Left colon (tissue), 2 donors: ENCODE measurements around the gene RNF126. TPM values are rescaled to one million over a fixed set of nuclear protein-coding genes. Genes with fewer than 3 reads are reported as not detected.

Source experiments
- ATAC-seq: fragments of 200-7000 bp; cut with Tn5 transposase; one replicate; pipeline ENCODE4 v1.9.1; 2020; ENCODE audit warnings: mild to moderate bottlenecking, moderate library complexity
- DNase-seq, 2 donors: peaks; one replicate each; pipeline ENCODE4 v3.0.0-alpha.2; 2020
- intact Hi-C, 2 donors: fragments of 100-400 bp; cut with DNase I in 1 of 2; cut with micrococcal nuclease in 1 of 2; formaldehyde crosslinking; loops; one replicate each; pipeline versions ENCODE4 v1.11.2 to v1.14.0; 2022; cut with DNase I, micrococcal nuclease
- total RNA-seq, 2 donors: library from RNA; stranded (reverse); fragmentation: NEBNext Ultra II Directional; extraction: Animal tissue kit (Norgen Biotek cat#: 25700); gene quantifications; one replicate each; pipeline ENCODE4 v1.2.1, GENCODE V29; 2021
- donor health status: DM: no; HTN: no; CAD: no.
- donor health status: DM: yes; HTN: yes; CAD: no.

Gene RNF126
- total RNA-seq, 2 donors from 2014 or later, result 60.1 to 73.1 TPM

- intact Hi-C loops, result no loop called here
- no peak for ATAC-seq
- DNase-seq, result no peak
Measured at GRCh38 chr19:688214-688613, 25.2 kb upstream of the RNF126 start.

GRCh38 chr19:687569-688166 is 24.7 kb upstream of the RNF126 start:
- DNase-seq (no peak), ATAC-seq (no peak)
- intact Hi-C loops, result no loop called here

- intact Hi-C loops, result no loop called here
- ATAC-seq (no peak), DNase-seq (no peak)
Measured at GRCh38 chr19:686589-687297, 23.7 kb upstream of the RNF126 start.

GRCh38 chr19:685454-685931 is 22.5 kb upstream of the RNF126 start:
- DNase-seq, result no peak
- intact Hi-C loops, result no loop called here
- ATAC-seq, result no peak

GRCh38 chr19:682678-683320 is 19.8 kb upstream of the RNF126 start:
- no peak for DNase-seq
- ATAC-seq, result no peak
- intact Hi-C loops, result no loop called here

GRCh38 chr19:681029-682019 is 18.3 kb upstream of the RNF126 start:
- intact Hi-C loops, result no loop called here
- ATAC-seq (no peak), DNase-seq (peak in 1 of 2 donors; percentile 94)

- intact Hi-C loops, result no loop called here
Measured at GRCh38 chr19:680287-681028, 17.4 kb upstream of the RNF126 start.

GRCh38 chr19:679418-680286 is 16.6 kb upstream of the RNF126 start:
- no peak for ATAC-seq
- intact Hi-C loops, result no loop called here
- peak; percentile 65 to 69 for DNase-seq

More at GRCh38 chr19:680287-681028, 17.4 kb upstream of the RNF126 start:
- peak; percentile 99 to 100 for DNase-seq
- peak; percentile 87 for ATAC-seq

GRCh38 chr19:678791-679388 is 15.9 kb upstream of the RNF126 start:
- DNase-seq, result no peak
- no peak for ATAC-seq
- intact Hi-C loops, result no loop called here

GRCh38 chr19:677601-678436 is 14.8 kb upstream of the RNF126 start:
- DNase-seq (no peak), ATAC-seq (no peak)
- intact Hi-C loops, result no loop called here

GRCh38 chr19:677201-677600 is 14.2 kb upstream of the RNF126 start:
- ATAC-seq, result no peak
- peak in 1 of 2 donors; percentile 68 for DNase-seq
- intact Hi-C loops, result no loop called here

GRCh38 chr19:676339-677105 is 13.5 kb upstream of the RNF126 start, which contains the start of gene FSTL3:
Gene FSTL3, plus strand, starts transcription at chr19:676392. Its CDS starts 32 bp downstream, at chr19:676424.
- intact Hi-C loops, result no loop called here
- no peak for DNase-seq
- no peak for ATAC-seq

GRCh38 chr19:676007-676338 is 13.0 kb upstream of the RNF126 start:
- ATAC-seq (no peak), DNase-seq (no peak)
- intact Hi-C loops, result no loop called here

- DNase-seq, result no peak
- no peak for ATAC-seq
- intact Hi-C loops, result loop anchor here in 1 of 2 donors (5.0 kb wide), 1 partner anchor 58 kb away; no protein-coding TSS in a partner anchor
Measured at GRCh38 chr19:674282-675151, 11.5 kb upstream of the RNF126 start.
